ENCODE data around the gene CTDSPL.

CTDSPL gene

GRCh38 chr3:37891227-37891626 lies 29.5 kb downstream of the CTDSPL start:
- DNase-seq (ENCODE audit: low spot score) = no peak
- H3K9me3 ChIP-seq (ENCODE audit: severe bottlenecking) = no peaks in the 10 kb centered on the region
- H3K27ac ChIP-seq (ENCODE audit: poor library complexity, severe bottlenecking) = no peak overlapping the region
- H3K36me3 ChIP-seq (ENCODE audit: low read depth) = no peaks in the 10 kb centered on the region
- no peaks in the 10 kb centered on the region for H3K27me3 ChIP-seq (ENCODE audit: insufficient read depth, poor library complexity, severe bottlenecking)
- H3K4me1 ChIP-seq (ENCODE audit: insufficient read depth, poor library complexity, severe bottlenecking) = no peaks in the 10 kb centered on the region
- no peak for ATAC-seq (ENCODE audit: low read depth)
- H3K4me3 ChIP-seq (ENCODE audit: severe bottlenecking) = no peak overlapping the region
- TF ChIP-seq, protein P1, sequence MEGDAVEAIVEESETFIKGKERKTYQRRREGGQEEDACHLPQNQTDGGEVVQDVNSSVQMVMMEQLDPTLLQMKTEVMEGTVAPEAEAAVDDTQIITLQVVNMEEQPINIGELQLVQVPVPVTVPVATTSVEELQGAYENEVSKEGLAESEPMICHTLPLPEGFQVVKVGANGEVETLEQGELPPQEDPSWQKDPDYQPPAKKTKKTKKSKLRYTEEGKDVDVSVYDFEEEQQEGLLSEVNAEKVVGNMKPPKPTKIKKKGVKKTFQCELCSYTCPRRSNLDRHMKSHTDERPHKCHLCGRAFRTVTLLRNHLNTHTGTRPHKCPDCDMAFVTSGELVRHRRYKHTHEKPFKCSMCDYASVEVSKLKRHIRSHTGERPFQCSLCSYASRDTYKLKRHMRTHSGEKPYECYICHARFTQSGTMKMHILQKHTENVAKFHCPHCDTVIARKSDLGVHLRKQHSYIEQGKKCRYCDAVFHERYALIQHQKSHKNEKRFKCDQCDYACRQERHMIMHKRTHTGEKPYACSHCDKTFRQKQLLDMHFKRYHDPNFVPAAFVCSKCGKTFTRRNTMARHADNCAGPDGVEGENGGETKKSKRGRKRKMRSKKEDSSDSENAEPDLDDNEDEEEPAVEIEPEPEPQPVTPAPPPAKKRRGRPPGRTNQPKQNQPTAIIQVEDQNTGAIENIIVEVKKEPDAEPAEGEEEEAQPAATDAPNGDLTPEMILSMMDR (IDR thresholded peaks at IDR 0.05; ENCODE audit: poor library complexity, severe bottlenecking) = no peak

- no peak overlapping the region for H3K27ac ChIP-seq (ENCODE audit: poor library complexity, severe bottlenecking)
- no peaks in the 10 kb centered on the region for H3K4me1 ChIP-seq (ENCODE audit: insufficient read depth, poor library complexity, severe bottlenecking)
- no peaks in the 10 kb centered on the region for H3K27me3 ChIP-seq (ENCODE audit: insufficient read depth, poor library complexity, severe bottlenecking)
- no peaks in the 10 kb centered on the region for H3K9me3 ChIP-seq (ENCODE audit: severe bottlenecking)
- no peak for ATAC-seq (ENCODE audit: low read depth)
- TF ChIP-seq, protein P1 (IDR thresholded peaks at IDR 0.05; ENCODE audit: poor library complexity, severe bottlenecking) = no peak
- H3K4me3 ChIP-seq (ENCODE audit: severe bottlenecking) = no peak overlapping the region
- no peaks in the 10 kb centered on the region for H3K36me3 ChIP-seq (ENCODE audit: low read depth)
- no peak for DNase-seq (ENCODE audit: low spot score)
Measured at GRCh38 chr3:37892927-37893600, 31.4 kb downstream of the CTDSPL start.

DNA sequence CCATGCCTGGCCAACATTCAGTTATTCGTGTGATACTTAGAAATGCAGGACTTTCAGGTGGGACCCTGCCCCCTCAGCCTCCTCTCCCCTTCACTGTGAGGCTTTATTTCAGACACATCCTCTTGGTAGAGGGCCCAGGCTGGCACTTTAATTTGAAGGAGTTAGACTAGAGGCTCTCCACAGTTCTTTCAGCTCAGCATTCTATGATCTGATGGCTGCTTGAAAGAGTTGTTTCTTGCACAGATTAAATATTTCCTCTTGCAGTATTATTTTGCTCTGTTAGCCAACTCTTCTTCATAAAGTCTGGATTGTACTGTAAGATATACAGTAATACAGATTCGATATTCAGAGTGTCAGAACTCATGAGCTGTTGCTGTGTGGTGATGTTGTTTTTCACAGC lies 35.1 kb downstream of the CTDSPL start:
- no peaks in the 10 kb centered on the region; the same call in 1 of the 2 replicates for H3K36me3 ChIP-seq (ENCODE audit: low read depth)

GRCh38 chr3:37897763-37898162 lies 36.1 kb downstream of the CTDSPL start:
- no peak overlapping the region for H3K27ac ChIP-seq (ENCODE audit: poor library complexity, severe bottlenecking)

More for the DNA sequence above, 35.1 kb downstream of the CTDSPL start:
- Histone ChIP-seq H3K27me3 (ENCODE audit: insufficient read depth, poor library complexity, severe bottlenecking) (no peaks in the 10 kb centered on the region), H3K4me1 (ENCODE audit: insufficient read depth, poor library complexity, severe bottlenecking) (no peaks in the 10 kb centered on the region), H3K4me3 (ENCODE audit: severe bottlenecking) (no peak overlapping the region), H3K27ac (ENCODE audit: poor library complexity, severe bottlenecking) (no peak overlapping the region), H3K9me3 (ENCODE audit: severe bottlenecking) (peaks cover 2% of the 10 kb centered on the region)
- ATAC-seq (ENCODE audit: low read depth) = no peak
- TF ChIP-seq, protein P1 (IDR thresholded peaks at IDR 0.05; ENCODE audit: poor library complexity, severe bottlenecking) = no peak
- no peak for DNase-seq (ENCODE audit: low spot score)

More at GRCh38 chr3:37897763-37898162, 36.1 kb downstream of the CTDSPL start:
- Histone ChIP-seq H3K4me1 (ENCODE audit: insufficient read depth, poor library complexity, severe bottlenecking) (no peaks in the 10 kb centered on the region), H3K9me3 (ENCODE audit: severe bottlenecking) (peaks cover 2% of the 10 kb centered on the region), H3K36me3 (ENCODE audit: low read depth) (no peaks in the 10 kb centered on the region; the same call in 1 of the 2 replicates), H3K4me3 (ENCODE audit: severe bottlenecking) (no peak overlapping the region), H3K27me3 (ENCODE audit: insufficient read depth, poor library complexity, severe bottlenecking) (no peaks in the 10 kb centered on the region)
- TF ChIP-seq, protein P1 (IDR thresholded peaks at IDR 0.05; ENCODE audit: poor library complexity, severe bottlenecking) = no peak
- ATAC-seq (ENCODE audit: low read depth) = no peak
- no peak for DNase-seq (ENCODE audit: low spot score)
